GM21786 (cell line): ENCODE data around the gene RHAG.
"Not testable (repeated sequence)": the region's sequence is repeated elsewhere in the genome, so short reads cannot be mapped to it uniquely, and the experiment has no call there.

ENCODE experiments used
- ATAC-seq: cut with Tn5 transposase; IDR thresholded peaks from one replicate; pipeline ENCODE4 v1.9.1; 2021; ENCODE audit not compliant: unreplicated experiment

RHAG gene

DNA sequence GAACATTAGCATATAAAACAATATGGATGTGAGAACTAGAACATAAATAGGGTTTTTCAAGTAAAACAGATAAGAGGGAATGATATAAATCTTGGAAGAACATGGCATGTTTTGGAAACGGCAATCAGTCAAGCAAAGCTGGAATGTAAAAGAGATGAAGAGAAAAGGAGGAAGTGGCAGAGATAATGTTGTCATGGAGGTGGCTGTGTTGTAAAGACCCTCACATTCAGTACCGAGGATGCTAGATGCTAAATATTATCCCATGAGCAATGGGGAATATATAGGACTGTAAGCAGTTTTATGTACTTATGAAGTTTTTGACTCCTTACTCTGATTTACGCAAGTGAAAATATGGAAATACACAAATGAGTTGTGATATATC is 702 bp upstream of the RHAG start:
- ATAC-seq = no peak

DNA sequence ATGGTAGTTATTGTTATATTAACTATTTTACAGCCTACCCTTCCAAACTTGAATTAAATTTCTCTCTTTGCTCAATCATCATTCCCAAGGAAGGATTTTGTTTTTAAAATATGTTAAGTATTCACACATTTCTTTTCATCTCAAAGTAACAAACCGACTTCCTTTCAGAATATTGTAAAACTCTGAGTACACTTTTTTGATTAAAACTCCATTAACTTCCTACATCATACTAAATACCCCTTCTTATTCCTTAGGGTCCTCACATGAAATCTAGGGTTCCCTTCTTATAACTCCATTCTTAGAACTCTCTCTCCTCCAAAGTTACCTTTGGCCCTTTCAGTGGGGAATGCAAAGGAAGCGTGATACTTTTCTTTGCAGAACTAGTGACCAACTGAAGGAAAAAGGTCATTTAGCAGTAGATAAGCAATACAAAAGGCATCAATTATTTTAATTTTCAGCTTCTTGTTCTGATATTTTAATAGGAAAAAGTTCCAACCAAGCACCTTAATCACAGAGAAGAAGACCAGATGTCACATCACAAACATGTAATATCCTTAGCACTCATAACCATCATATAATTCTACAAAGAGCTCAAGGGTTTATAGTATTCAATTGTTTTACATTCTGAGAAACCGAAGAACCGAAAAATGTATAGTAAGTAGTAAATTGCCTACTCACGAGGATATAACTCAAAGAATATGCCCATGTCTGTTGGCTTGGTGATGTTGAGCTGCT is 494 bp downstream of the RHAG start:
- ATAC-seq = no peak

DNA sequence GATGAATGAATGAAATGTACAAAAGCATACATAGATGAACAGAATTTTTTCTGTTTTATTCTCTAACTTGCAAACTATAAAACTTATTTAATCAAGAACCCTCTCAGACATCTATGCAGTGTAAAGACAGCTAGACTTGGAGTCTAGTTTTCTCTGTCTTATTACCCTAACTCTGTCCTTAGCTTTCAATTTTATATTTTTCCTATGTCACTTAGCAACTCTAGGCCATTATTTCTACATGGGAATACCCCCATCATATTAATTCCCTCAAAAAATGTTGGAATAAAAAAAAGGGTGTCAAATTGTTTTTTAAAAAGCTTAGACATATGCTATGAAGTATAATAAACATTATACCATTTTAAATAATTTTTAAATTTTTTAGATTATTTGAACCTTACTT is 1.2 kb downstream of the RHAG start:
- no peak for ATAC-seq

DNA sequence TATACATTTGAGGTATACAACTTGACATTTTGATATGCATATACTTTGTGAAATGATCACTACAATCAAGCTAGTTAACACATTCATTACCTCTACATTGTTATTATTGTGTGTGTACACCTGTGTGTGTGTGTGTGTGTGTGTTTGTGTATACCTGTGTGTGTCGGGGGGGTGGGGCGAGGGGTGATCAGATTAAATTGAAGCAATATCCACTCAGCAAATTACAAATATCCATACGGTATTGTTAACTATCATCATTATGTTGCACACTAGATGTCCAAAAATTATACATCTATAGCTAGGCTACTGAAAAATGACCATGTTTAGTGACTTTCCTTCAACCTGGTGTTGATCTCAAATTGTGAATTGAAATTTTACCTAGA is 1.8 kb downstream of the RHAG start:
- no peak for ATAC-seq

DNA sequence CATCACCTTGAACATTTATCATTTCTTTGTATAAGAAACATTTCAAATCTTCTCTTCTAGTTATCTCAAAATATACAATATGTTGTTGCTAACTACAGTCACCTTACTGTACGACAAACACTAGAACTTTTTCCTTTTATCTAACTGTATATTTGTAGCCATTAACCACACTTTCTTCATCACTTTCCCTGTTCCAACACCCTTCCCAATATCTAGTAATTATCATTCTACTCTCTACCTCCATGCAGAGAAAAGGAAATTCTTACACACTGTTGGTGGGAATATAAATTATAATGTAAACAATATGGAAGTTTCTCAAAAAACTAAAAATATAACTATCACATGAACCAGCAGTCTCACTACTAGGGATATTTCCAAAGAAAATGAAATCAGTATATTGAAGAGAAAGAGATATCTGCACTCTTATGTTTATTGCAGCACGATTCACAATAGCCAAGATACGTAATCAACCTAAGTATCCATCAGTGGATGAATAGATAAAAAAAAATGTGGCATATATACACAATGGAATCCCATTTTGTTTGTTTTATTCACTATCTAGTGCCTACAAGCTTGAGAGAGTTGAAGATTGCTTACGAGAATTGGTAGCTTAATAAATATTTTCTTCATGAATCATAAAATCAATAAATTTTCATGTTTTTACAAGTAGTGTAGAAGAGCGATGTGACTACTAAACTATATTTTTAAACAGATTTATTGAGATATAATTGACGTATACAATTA is 2.4 kb downstream of the RHAG start:
- no peak for ATAC-seq

DNA sequence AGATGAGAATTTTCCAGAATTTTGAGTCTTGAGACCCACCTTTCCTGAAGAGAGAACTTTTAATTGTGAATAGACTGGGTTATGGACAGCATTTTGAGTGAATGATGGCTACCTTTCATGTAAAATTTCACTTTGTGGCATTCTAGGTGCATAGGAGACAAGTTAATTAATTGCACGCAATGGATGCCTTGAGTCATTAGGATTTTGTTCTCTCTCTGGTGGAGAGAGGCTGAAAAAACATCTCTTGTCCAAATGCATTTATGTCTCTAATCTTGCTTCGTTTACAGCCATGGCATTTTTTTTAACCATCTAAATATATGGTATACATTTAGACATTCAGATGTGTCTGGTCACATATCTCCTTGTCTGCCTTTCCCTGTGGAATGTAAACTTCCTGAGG is 3.1 kb downstream of the RHAG start:
- no peak for ATAC-seq

DNA sequence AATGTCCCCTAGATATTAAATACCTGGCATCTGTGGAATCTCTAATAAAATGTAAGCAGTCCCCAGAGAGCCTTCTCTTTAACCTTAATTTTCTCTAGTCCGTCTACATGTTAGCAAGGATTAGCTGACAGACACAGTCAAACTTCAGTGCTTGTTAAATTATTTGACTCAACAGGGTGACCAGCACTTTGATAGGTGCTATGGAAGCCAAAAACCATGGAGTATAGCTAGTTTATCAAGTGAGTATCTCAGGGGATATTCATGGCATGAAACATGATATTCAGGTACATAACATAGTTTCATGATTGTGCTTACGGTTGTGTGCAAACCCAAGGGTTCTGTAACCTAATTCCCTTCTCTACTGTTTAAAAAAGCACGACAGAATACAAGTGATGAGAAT is 3.9 kb downstream of the RHAG start:
- no peak for ATAC-seq

DNA sequence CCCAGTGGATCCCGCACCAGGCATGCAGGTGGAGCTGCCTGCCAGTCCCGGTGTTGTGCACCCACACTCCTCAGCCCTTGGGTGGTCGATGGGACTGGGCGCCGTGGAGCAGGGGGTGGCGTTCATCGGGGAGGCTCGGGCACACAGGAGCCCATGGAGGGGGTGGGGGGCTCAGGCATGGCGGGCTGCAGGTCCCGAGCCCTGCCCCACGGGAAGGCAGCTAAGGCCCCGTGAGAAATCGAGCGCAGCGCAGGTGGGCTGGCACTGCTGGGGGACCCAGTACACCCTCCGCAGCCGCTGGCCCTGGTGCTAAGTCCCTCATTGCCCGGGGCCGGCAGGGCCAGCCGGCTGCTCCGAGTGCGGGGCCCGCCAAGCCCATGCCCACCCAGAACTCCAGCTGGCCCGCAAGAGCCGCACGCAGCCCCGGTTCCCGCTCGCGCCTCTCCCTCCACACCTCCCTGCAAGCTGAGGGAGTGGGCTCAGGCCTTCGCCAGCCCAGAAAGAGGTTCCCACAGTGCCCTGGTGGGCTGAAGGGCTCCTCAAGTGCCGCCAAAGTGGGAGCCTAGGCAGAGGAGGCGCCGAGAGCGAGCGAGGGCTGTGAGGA is 7.1 kb downstream of the RHAG start:
- not testable (repeated sequence) for ATAC-seq

DNA sequence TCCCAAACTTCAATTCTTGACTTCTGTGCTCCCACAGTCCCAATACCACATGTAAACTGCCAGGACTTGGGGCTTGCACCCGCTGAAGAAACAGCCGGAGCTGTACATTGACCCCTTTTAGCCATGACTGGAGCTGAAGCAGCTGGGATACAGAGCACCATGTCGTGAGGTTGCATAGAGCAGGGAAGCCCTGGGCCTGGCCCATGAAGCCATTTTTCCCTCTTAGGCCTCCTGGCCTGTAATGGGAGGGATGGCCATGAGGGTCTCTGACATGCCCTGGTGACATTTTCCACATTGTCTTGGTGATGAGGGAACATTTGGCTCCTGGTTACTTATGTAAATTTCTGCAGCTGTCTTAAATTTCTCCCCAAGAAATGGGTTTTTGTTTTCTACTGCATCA is 9.8 kb downstream of the RHAG start:
- ATAC-seq = no peak

DNA sequence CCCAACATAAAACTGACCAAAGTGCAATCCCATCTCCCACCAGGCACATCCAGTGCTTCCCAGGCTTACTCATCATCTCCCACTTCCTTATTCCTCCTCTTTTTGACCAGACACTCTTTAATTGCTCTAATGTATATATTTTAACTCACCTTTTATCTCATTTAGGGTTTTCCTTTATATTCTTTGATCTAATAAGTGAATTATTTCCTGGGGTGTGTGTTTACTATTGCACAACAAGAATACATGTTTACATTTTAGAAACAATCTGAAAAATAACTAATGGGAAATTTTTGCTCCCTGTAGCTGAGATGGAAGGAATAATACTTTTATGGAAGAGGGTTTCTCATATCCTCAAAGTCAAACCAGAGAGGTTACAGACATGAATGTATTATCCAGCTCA is 18.4 kb downstream of the RHAG start:
- no peak for ATAC-seq

DNA sequence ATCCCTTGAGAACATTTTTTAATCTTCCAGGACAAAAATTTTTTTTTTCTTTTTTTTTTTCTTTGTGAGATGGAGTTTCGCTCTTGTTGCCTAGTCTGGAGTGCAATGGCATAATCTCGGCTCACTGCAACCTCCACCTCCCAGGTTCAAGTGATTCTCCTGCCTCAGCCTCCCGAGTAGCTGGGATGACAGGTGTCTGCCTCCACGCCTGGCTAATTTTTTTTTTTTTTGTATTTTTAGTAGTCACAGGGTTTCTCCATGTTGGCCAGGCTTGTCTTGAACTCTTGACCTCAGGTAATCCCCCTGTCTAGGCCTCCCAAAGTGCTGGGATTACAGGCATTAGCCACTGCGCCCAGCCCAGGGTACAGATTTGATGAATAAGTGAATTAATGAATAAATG is 22.5 kb downstream of the RHAG start:
- not testable (repeated sequence) for ATAC-seq

DNA sequence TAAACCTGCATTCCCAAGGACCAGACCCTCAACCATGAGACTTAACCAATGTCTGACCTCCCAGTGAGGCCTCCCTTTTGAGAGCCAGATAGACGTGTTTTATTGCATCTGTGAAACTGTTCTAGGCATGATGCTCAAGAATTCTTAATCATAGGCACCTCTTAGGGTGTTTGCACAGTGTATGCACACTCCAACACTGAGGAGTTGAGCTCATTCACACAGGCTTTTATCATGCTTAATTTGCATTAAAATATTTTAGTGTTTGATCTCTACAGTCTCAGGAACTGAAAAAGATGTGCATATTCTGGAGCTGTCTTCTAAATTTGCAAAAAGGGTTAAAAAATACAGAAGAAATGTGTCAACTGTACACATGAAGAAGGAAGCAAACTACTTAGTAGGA is 27.4 kb downstream of the RHAG start:
- no peak for ATAC-seq

DNA sequence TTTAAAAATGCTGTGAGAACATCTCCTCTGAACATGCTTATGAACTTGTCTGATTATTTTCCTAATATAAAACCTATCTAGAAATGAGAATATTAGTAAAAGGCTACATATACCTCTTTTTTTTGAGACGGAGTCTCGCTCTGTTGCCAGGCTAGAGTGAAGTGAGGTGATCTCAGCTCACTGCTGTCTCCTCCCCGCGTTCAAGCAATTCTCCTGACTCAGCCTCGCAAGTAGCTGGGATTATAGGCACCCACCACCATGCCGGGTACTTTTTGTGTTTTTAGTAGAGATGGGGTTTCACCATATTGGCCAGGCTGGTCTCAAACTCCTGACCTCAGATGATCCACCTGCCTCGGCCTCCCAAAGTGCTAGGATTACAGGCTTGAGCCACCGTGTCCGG is 28.4 kb downstream of the RHAG start:
- ATAC-seq = not testable (repeated sequence)

DNA sequence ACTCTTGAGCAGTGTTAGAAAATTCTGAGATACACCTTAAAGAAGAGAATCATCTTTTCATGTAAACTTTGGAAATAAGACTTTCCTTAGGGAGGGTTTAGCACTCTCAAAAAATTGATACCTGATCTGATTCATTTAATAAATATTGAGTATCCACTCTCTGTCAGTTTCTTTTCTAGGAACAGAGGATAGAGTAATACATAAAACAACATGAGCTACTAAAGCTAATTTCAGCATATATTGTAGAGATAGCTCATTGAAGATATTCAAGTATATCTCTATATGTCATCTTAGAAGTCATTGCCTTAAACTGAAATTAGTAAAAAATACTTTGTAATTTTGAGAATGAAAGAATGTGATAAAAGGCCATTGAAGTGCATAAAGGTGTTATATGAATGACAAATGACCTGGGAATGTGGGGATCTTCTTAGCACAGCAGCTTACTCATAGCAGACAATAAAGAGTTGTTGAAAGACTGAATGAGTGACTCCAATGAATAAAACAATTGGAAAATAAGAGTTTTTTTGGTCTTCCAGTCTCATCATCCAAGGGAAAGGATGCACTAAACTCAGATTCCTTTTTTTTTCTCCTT is 29.2 kb downstream of the RHAG start:
- ATAC-seq = no peak

DNA sequence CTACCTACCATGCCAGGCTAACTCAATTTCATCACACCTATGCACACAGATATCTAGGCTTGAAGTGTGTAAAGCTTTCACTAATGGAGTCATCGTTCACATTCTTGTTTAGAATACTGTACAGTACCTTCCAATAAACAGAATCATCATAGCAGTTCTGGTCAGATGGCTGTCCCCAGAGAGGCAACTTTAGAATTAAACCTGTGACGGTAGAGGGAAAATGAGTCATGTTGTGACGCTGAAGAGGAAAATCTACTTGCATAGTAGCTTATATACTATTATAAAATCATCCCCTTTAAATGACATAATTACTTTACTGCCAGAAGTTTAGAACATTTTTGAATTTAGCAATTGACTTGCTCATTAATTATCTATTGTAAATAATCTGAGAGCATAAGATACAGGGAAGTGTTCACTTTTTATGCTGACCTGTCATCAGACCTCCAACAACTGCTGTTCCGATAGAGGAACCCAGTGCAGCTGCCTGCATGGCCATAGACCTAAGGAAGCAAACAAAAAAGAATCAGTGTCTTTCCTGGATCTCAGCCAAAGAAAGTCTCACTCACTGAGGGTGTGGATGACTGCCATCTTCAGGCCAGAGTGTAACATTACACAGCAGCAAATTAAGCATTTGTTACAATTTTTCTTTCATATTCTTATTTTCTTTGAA is 29.8 kb downstream of the RHAG start:
- ATAC-seq = peak; percentile 99

DNA sequence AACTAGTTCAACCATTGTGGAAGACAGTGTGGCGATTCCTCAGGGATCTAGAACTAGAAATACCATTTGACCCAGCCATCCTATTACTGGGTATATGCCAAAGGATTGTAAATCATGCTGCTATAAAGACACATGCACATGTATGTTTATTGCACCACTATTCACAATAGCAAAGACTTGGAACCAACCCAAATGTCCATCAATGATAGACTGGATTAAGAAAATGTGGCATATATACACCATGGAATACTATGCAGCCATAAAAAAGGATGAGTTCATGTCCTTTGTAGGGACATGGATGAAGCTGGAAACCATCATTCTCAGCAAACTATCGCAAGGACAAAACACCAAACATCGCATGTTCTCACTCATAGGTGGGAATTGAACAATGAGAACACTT is 32.6 kb downstream of the RHAG start:
- ATAC-seq = not testable (repeated sequence)

DNA sequence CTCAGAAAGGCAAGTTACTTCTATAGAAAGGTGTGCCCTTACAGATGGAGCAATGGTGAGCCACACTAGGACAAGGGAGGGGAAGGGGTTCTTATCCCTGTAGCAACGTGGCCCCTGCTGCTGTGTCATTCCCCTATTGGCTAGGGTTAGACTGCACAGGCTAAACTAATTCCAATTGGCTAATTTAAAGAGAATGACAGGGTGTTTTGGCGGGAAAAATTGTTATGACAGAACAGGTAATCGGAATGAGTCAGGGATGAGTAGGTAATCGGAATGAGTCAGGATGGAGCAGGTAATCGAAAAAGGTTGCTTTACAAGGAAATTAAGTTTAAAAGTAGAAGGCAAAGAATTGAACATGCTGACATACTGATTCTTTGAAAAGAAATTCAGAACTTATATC is 49.4 kb downstream of the RHAG start:
- ATAC-seq = not testable (repeated sequence)

DNA sequence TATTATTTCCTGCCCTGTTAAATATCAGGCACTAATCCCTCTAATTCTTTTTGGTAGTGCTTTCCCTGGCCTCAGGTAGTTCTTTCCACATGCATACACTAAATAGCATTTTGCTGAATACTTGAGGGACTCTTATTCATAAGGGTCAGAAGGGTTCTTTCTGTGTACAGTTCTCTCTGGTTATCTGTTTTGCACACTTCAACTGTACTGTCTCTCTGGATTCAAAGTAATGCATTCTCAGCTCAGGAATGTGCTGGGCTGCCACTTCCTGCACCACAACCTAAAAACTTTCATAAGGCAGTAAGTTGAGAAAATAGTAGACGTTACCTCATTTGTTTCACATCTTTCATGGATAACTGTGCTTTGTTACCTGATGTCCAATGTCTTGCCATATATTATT is 54.1 kb downstream of the RHAG start:
- ATAC-seq = no peak

DNA sequence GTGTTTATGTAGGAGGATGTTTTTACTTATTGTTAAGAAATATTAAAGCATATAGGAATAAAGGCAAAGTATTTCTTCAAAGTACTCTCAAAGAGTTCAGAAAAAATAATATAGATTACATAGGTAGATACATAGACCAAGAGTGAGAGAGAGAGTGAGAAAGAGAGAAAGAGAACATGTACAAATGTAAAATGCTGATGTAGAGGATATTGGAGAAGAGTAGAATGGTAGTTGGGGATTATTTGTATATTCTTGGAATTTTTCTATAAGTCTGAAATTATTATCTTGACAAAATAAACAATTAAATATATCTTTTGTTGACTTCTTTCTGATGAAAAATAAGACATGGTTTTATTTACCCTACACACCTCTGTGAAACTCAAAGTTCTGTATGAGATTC is 57.0 kb downstream of the RHAG start:
- ATAC-seq = no peak

DNA sequence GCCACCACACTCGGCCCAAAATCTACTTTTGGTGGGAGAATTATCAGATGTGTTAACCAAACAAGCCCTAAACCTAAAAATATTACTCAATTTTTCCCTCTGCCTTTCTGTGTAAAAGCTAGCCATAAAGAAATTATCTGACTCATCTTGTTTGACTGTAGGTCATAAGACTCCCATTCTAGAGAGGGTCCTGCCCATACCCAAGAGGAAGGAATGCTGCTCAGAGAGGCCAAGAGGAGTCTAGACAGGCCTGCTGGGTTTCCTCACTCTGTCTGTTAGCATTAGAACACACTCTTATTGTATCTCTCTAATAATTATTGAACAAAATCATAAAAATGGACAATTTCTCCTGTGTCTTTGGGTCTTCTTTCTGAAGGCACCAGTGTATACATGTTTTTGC is 60.0 kb downstream of the RHAG start:
- ATAC-seq = no peak

DNA sequence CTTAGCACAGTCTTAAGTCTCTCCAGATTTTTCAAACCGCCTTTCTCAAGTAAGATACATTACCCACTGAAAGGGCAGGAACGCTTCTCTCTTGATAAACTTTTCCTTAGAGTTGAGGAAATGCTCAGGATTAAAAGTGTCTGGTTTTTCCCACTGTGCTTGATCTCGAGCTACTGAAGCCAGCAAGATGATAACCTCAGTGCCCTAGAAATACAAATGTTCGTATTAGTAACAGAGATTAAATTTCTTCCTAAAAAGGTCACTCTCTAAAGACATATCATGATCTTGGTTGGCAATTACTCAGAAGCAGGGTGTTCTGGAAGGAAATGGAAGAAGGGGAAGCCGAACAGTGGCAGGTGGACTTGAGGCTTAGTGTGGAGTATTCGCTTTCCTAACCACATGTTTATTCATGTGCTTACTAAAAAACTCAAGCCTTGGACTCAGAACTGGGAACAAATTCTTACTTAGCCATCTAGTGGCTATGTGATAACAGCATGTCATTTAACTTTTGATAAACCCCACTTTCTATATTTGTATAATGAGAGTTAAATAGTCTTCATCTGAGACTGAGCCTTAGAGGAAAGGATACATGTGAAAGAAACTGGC is 66.1 kb downstream of the RHAG start:
- no peak for ATAC-seq
